GM12878 (cell line): ENCODE data around the gene EME2. TPM values are rescaled to one million over a fixed set of nuclear protein-coding genes. Genes with fewer than 3 reads are reported as not detected.

ENCODE experiments used
- ATAC-seq: fragments of 200-7000 bp; cut with Tn5 transposase; 3 replicates; pipeline ENCODE4 v1.9.1; 2020; ENCODE audit warnings: mild to moderate bottlenecking, moderate library complexity
- BruUV-seq: library from RNA; stranded (reverse); fragments of 400-500 nt; replicated peaks from 2 replicates; lab custom pipeline; 2021; lab: Mats Ljungman, UMichigan
- CTCF ChIA-PET: fragments of 300-600 bp; sonication (Branson Sonifier 250); formaldehyde crosslinking; extraction: SDS; loops from one replicate; lab custom pipeline; 2021; ENCODE audit warnings: inconsistent platforms; lab: Yijun Ruan, JAX
- POLR2A ChIA-PET: fragments of 350-600 bp; formaldehyde crosslinking; extraction: SDS; loops from one replicate; lab custom pipeline; 2021; ENCODE audit warnings: inconsistent platforms; lab: Charles Lee
- RAD21 ChIA-PET: fragments of 300-600 bp; sonication (Branson Sonifier 250); formaldehyde crosslinking; loops from one replicate; lab custom pipeline; 2023; ENCODE audit warnings: antibody characterized with exemption; ENCODE audit not compliant: unreplicated experiment; lab: Charles Lee
- SMC1A ChIA-PET: fragments of 300-600 bp; sonication (Branson Sonifier 250); formaldehyde crosslinking; loops from one replicate; lab custom pipeline; 2023; ENCODE audit not compliant: unreplicated experiment, uncharacterized antibody; lab: Charles Lee
- DNase-seq: peaks from one replicate; pipeline ENCODE4 v3.0.0-alpha.2; 2011; ENCODE audit warnings: low read depth, low spot score
- FAIRE-seq: peaks from 3 replicates; lab custom pipeline; 2011; peaks lifted over from hg19 to GRCh38; lab: Jason Lieb, UNC
- H2AFZ ChIP-seq: 2 replicates; pipeline ENCODE4 v1.6.0; 2011; ENCODE audit warnings: low read depth, low read length, control low read depth; ENCODE audit not compliant: control insufficient read depth
- H3K27ac ChIP-seq: 2 replicates; pipeline ENCODE4 v1.5.1; 2011; ENCODE audit warnings: control low read depth; ENCODE audit not compliant: control insufficient read depth, insufficient read depth
- H3K27me3 ChIP-seq, 2 experiments: replicated peaks in 1 of 2; 2 replicates each; pipeline versions ENCODE4 v1.6.0 to v1.6.1; 2011; ENCODE audit warnings: low read length in 1 of 2; ENCODE audit not compliant: control insufficient read depth in 2 of 2, insufficient read depth in 2 of 2
- H3K36me3 ChIP-seq, 2 experiments: 2 replicates each; pipeline ENCODE4 v1.5.1; 2011; ENCODE audit warnings: low read length in 1 of 2; ENCODE audit not compliant: control insufficient read depth in 2 of 2, insufficient read depth in 2 of 2
- H3K4me1 ChIP-seq: 2 replicates; pipeline ENCODE4 v1.6.1; 2011; ENCODE audit warnings: mild to moderate bottlenecking, low read length, moderate library complexity, mixed read lengths; ENCODE audit not compliant: control insufficient read depth, insufficient read depth
- H3K4me2 ChIP-seq: 2 replicates; pipeline ENCODE4 v1.6.0; 2011; ENCODE audit warnings: control low read depth; ENCODE audit not compliant: control insufficient read depth, insufficient read depth
- H3K4me3 ChIP-seq: fragments of 200-600 bp; sonication (generic); 2 replicates; pipeline ENCODE4 v1.5.1; 2016
- H3K79me2 ChIP-seq: 2 replicates; pipeline ENCODE4 v1.6.0; 2011; ENCODE audit warnings: low read length; ENCODE audit not compliant: control insufficient read depth, insufficient read depth
- H3K9ac ChIP-seq: 2 replicates; pipeline ENCODE4 v1.8.0; 2011; ENCODE audit warnings: low read length, control low read depth, mixed read lengths; ENCODE audit not compliant: control insufficient read depth, insufficient read depth
- H3K9me3 ChIP-seq: replicated peaks from 3 replicates; pipeline ENCODE4 v1.5.1; 2011; ENCODE audit warnings: mild to moderate bottlenecking, low read length; ENCODE audit not compliant: control insufficient read depth, insufficient read depth
- H4K20me1 ChIP-seq: 2 replicates; pipeline ENCODE4 v1.6.0; 2011; ENCODE audit not compliant: control insufficient read depth, insufficient read depth
- BRCA1 ChIP-seq: IDR thresholded peaks from 2 replicates; pipeline ENCODE4 v1.6.1; 2011; ENCODE audit warnings: low read depth, low read length, improper control_type of control experiment
- CBFB ChIP-seq: IDR thresholded peaks from 2 replicates; pipeline ENCODE4 v1.6.1; 2016; ENCODE audit warnings: antibody characterized with exemption, low read depth
- JUNB ChIP-seq: IDR thresholded peaks from 2 replicates; pipeline ENCODE4 v1.6.1; 2016; ENCODE audit warnings: antibody characterized with exemption, mild to moderate bottlenecking
- MEF2B ChIP-seq: fragments of 450-650 bp; IDR thresholded peaks from 2 replicates; pipeline ENCODE4 v1.6.1; 2018; ENCODE audit warnings: mild to moderate bottlenecking, moderate library complexity; ENCODE audit not compliant: partially characterized antibody, poor library complexity, severe bottlenecking
- NFXL1 ChIP-seq: fragments of 450-650 bp; IDR thresholded peaks from 2 replicates; pipeline ENCODE4 v1.6.1; 2017; ENCODE audit warnings: antibody characterized with exemption, mild to moderate bottlenecking, borderline replicate concordance
- NR2C2 ChIP-seq: IDR thresholded peaks from 2 replicates; pipeline ENCODE4 v1.6.1; 2011; ENCODE audit warnings: borderline replicate concordance, low read depth; ENCODE audit not compliant: control insufficient read depth, insufficient read length
- PRDM15 ChIP-seq: fragments of 450-650 bp; formaldehyde crosslinking; IDR thresholded peaks from 2 replicates; pipeline ENCODE4 v1.4.0; 2020; ENCODE audit warnings: mild to moderate bottlenecking, moderate library complexity
- SIN3A ChIP-seq: IDR thresholded peaks from 2 replicates; pipeline ENCODE4 v1.6.1; 2012; ENCODE audit warnings: low read depth, low read length, improper control_type of control experiment
- WRNIP1 ChIP-seq: IDR thresholded peaks from 2 replicates; pipeline ENCODE4 v1.6.1; 2011; ENCODE audit warnings: low read depth, low read length, improper control_type of control experiment, borderline replicate concordance
- YY1 ChIP-seq: IDR thresholded peaks from 2 replicates; pipeline ENCODE4 v1.6.1; 2011; ENCODE audit warnings: low read depth, mild to moderate bottlenecking, low read length
- ZNF687 ChIP-seq: fragments of 450-650 bp; IDR thresholded peaks from 2 replicates; pipeline ENCODE4 v1.6.1; 2017; ENCODE audit warnings: mild to moderate bottlenecking, moderate library complexity
- WGBS: methylation state at CpG from one replicate; pipeline ENCODE4 v1.1.6; 2016; ENCODE audit warnings: low lambda C conversion rate; ENCODE audit not compliant: insufficient replicate concordance, insufficient coverage; ENCODE audit errors: missing lambda C conversion rate; 5-methylcytosine and 5-hydroxymethylcytosine counted together
- in situ Hi-C: fragments of 300-500 bp; cut with MboI; formaldehyde crosslinking; loops from 9 replicates; pipeline ENCODE4 v1.14.3; 2018; ENCODE audit warnings: mixed read lengths
- intact Hi-C: fragments of 100-400 bp; cut with micrococcal nuclease; formaldehyde crosslinking; loops from one replicate; pipeline ENCODE4 v1.14.2; 2022; ENCODE audit not compliant: unreplicated experiment
- polyA plus RNA-seq, 11 experiments: library from polyadenylated mRNA; depleted of rRNA in 4 of 11; unstranded in 6 of 11; stranded (reverse) in 5 of 11; fragments of >200 nt; fragmentation: Nextera tagmentation in 4 of 11; fragmentation: Illumina TruSeq in 1 of 11; extraction: Ambion mirVana in 4 of 11; extraction: Trizol in 1 of 11; gene quantifications; 1 replicate in 1 of 11; 2 replicates in 10 of 11; pipeline versions ENCODE4 v1.2.1 to v1.2.3, GENCODE V29; 2011 to 2016; ENCODE audit warnings: inconsistent platforms in 2 of 11, missing spikeins in 2 of 11, low read depth in 1 of 11
- total RNA-seq, 4 experiments: library from RNA; depleted of rRNA in 3 of 4; stranded (reverse); fragments of >200 nt in 3 of 4; fragmentation: Illumina TruSeq in 1 of 4; extraction: Trizol in 1 of 4; gene quantifications; 2 replicates each; pipeline versions ENCODE4 v1.2.1 to v1.2.3, GENCODE V29; 2013 to 2021
- TF ChIP-seq, protein P1 (sequence below), 3 experiments: IDR thresholded peaks in 2 of 3; conservative IDR thresholded peaks in 1 of 3; 2 replicates each; pipeline ENCODE4 v1.5.1; 2011; ENCODE audit warnings: low read depth in 3 of 3, low read length in 3 of 3, mild to moderate bottlenecking in 3 of 3, control low read depth in 2 of 3, moderate library complexity in 2 of 3, inconsistent platforms in 1 of 3, mixed read lengths in 1 of 3; ENCODE audit not compliant: control insufficient read depth in 2 of 3, insufficient read depth in 1 of 3; ENCODE audit errors: extremely low read depth in 1 of 3
- TF ChIP-seq, protein P2 (sequence below): IDR thresholded peaks from 2 replicates; pipeline ENCODE4 v1.6.1; 2012; ENCODE audit warnings: low read length, inconsistent platforms

The EME2 gene
- total and polyA plus RNA-seq, 10 of the 15 experiments (the other 5 are each of a cell fraction or from before 2014, with no cell fraction given): 0.29 to 16.9 (median 4.1) TPM

- CTCF ChIA-PET: no interaction called here
- no peaks in the 10 kb centered on the region for H3K4me1 ChIP-seq
- DNase-seq: no peak
- no peaks in the 10 kb centered on the region for H3K27me3 ChIP-seq
- H3K79me2 ChIP-seq: peaks cover 15% of the 10 kb centered on the region
- ATAC-seq: no peak
- no peaks in the 10 kb centered on the region for H4K20me1 ChIP-seq
- H3K4me3 ChIP-seq: no peak overlapping the region
- BruUV-seq: no TSS peak
- SMC1A ChIA-PET: no interaction called here
- POLR2A ChIA-PET: no interaction called here
- H3K4me2 ChIP-seq: no peak overlapping the region
- no peak for FAIRE-seq
- RAD21 ChIA-PET: no interaction called here
- intact Hi-C loops: no loop called here
- H3K9me3 ChIP-seq: no peaks in the 10 kb centered on the region
- H3K9ac ChIP-seq: no peak overlapping the region
- H3K36me3 ChIP-seq: peaks cover 5 to 12% of the 10 kb centered on the region in 2 experiments; a peak in 3 of 4 replicates
- no peak overlapping the region for H3K27ac ChIP-seq
- no peak overlapping the region for H2AFZ ChIP-seq
- in situ Hi-C loops: no loop called here
- WGBS: 98% methylated on average over 35 of the region's 38 CpGs
- TF ChIP-seq, protein P1, sequence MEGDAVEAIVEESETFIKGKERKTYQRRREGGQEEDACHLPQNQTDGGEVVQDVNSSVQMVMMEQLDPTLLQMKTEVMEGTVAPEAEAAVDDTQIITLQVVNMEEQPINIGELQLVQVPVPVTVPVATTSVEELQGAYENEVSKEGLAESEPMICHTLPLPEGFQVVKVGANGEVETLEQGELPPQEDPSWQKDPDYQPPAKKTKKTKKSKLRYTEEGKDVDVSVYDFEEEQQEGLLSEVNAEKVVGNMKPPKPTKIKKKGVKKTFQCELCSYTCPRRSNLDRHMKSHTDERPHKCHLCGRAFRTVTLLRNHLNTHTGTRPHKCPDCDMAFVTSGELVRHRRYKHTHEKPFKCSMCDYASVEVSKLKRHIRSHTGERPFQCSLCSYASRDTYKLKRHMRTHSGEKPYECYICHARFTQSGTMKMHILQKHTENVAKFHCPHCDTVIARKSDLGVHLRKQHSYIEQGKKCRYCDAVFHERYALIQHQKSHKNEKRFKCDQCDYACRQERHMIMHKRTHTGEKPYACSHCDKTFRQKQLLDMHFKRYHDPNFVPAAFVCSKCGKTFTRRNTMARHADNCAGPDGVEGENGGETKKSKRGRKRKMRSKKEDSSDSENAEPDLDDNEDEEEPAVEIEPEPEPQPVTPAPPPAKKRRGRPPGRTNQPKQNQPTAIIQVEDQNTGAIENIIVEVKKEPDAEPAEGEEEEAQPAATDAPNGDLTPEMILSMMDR (IDR thresholded peaks at IDR 0.05 in 2 of 3, conservative IDR thresholded peaks at IDR 0.05 in 1 of 3; ENCODE audit: control insufficient read depth in 2 of 3, extremely low read depth in 1 of 3, insufficient read depth in 1 of 3, low read depth in 3 of 3, low read length in 3 of 3): no peak
- no peak for TF ChIP-seq NR2C2
- no peak for TF ChIP-seq BRCA1
- no peak for TF ChIP-seq NFXL1
- TF ChIP-seq, protein P2, sequence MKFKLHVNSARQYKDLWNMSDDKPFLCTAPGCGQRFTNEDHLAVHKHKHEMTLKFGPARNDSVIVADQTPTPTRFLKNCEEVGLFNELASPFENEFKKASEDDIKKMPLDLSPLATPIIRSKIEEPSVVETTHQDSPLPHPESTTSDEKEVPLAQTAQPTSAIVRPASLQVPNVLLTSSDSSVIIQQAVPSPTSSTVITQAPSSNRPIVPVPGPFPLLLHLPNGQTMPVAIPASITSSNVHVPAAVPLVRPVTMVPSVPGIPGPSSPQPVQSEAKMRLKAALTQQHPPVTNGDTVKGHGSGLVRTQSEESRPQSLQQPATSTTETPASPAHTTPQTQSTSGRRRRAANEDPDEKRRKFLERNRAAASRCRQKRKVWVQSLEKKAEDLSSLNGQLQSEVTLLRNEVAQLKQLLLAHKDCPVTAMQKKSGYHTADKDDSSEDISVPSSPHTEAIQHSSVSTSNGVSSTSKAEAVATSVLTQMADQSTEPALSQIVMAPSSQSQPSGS: no peak
- TF ChIP-seq JUNB: no peak
- no peak for TF ChIP-seq ZNF687
- TF ChIP-seq CBFB: no peak
- no peak for TF ChIP-seq YY1
- TF ChIP-seq MEF2B: no peak
- no peak for TF ChIP-seq PRDM15 (CRISPR knock-in tag)
- no peak for TF ChIP-seq WRNIP1
- no peak for TF ChIP-seq SIN3A
Observed at GRCh38 chr16:1788095-1788707, 15.6 kb downstream of the EME2 start.
